ENCODE results near the gene HBM.

Gene HBM

DNA sequence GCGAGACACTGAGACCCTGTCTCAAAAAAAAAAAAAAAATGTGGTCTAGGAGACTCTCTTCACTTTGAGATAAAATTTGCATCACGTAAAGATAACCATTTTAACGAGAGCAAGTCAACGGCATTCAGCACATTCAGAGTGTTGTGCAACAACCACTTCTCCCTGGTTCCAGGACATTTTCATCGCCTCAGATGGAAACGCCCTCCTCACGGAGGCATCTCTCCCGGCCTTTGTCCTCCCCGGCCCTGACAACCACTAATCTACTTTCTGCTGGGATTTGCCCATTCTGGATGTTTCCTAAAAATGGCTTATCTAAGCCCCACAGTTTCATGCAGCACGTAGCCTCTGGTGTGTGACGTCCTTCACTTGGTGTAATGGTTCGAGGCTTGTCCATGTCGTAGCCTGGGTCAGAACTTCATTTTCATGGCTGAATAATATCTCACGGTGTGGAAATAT is 21.0 kb upstream of the HBM start:
- Histone ChIP-seq H3K79me2 (ENCODE audit: control insufficient read depth, low read length) (no peaks in the 10 kb centered on the region), H3K9me2 (replicated peaks; ENCODE audit: control insufficient read depth, low read length) (no peaks in the 10 kb centered on the region), H3K27ac (ENCODE audit: low read depth, low read length) (no peak overlapping the region), H3K4me1 (ENCODE audit: control insufficient read depth, low read length) (no peaks in the 10 kb centered on the region), H3K9me3 (ENCODE audit: control insufficient read depth, insufficient read depth, low read length) (no peaks in the 10 kb centered on the region), H3K27me3 (ENCODE audit: control insufficient read depth, low read length) (peaks cover 17% of the 10 kb centered on the region), H3K4me3 (ENCODE audit: low read length) (no peak overlapping the region), H3K36me3 (ENCODE audit: control insufficient read depth, low read length) (no peaks in the 10 kb centered on the region), H3K4me2 (ENCODE audit: low read length) (no peak overlapping the region), H4K20me1 (ENCODE audit: control insufficient read depth, insufficient read depth, low read depth, low read length) (no peaks in the 10 kb centered on the region), H3F3A (ENCODE audit: control insufficient read depth, insufficient read depth) (peaks cover 3% of the 10 kb centered on the region; the same call in 1 of the 2 replicates)
- TF ChIP-seq EZH2phosphoT487 (IDR thresholded peaks at IDR 0.05; ENCODE audit: borderline replicate concordance, low read length): no peak
- TF ChIP-seq, protein P1, sequence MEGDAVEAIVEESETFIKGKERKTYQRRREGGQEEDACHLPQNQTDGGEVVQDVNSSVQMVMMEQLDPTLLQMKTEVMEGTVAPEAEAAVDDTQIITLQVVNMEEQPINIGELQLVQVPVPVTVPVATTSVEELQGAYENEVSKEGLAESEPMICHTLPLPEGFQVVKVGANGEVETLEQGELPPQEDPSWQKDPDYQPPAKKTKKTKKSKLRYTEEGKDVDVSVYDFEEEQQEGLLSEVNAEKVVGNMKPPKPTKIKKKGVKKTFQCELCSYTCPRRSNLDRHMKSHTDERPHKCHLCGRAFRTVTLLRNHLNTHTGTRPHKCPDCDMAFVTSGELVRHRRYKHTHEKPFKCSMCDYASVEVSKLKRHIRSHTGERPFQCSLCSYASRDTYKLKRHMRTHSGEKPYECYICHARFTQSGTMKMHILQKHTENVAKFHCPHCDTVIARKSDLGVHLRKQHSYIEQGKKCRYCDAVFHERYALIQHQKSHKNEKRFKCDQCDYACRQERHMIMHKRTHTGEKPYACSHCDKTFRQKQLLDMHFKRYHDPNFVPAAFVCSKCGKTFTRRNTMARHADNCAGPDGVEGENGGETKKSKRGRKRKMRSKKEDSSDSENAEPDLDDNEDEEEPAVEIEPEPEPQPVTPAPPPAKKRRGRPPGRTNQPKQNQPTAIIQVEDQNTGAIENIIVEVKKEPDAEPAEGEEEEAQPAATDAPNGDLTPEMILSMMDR (IDR thresholded peaks at IDR 0.05; ENCODE audit: low read depth, low read length, poor library complexity, severe bottlenecking): no peak

DNA sequence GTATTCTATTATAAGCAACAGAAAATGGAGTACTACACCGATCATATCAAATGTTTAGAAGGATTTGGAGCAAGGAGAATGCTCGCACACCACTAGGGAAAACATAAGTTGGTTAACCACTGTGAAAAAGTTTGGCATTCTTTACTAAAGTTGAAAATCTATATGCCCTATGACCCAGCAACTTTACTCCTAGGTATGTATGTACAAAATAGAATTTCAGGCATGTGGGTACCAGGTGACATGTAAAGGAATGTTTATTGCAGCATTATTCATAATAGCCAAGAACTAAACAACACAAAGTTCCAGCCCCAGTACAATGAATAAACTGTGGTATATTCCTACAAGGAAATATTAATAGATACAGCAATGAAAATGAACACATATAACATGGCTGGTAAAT is 19.1 kb upstream of the HBM start:
- H3K4me3 ChIP-seq (ENCODE audit: low read length): no peak overlapping the region
- no peaks in the 10 kb centered on the region for H3K79me2 ChIP-seq (ENCODE audit: control insufficient read depth, low read length)
- H3K27ac ChIP-seq (ENCODE audit: low read depth, low read length): no peak overlapping the region
- H3F3A ChIP-seq (ENCODE audit: control insufficient read depth, insufficient read depth): no peaks in the 10 kb centered on the region
- H4K20me1 ChIP-seq (ENCODE audit: control insufficient read depth, insufficient read depth, low read depth, low read length): no peaks in the 10 kb centered on the region
- no peak for TF ChIP-seq EZH2phosphoT487 (IDR thresholded peaks at IDR 0.05; ENCODE audit: borderline replicate concordance, low read length)
- TF ChIP-seq, protein P1 (IDR thresholded peaks at IDR 0.05; ENCODE audit: low read depth, low read length, poor library complexity, severe bottlenecking): no peak
- no peaks in the 10 kb centered on the region for H3K9me2 ChIP-seq (replicated peaks; ENCODE audit: control insufficient read depth, low read length)
- peaks cover 21% of the 10 kb centered on the region for H3K27me3 ChIP-seq (ENCODE audit: control insufficient read depth, low read length)
- H3K9me3 ChIP-seq (ENCODE audit: control insufficient read depth, insufficient read depth, low read length): no peaks in the 10 kb centered on the region
- no peak overlapping the region for H3K4me2 ChIP-seq (ENCODE audit: low read length)
- no peaks in the 10 kb centered on the region for H3K36me3 ChIP-seq (ENCODE audit: control insufficient read depth, low read length)
- no peaks in the 10 kb centered on the region for H3K4me1 ChIP-seq (ENCODE audit: control insufficient read depth, low read length)

DNA sequence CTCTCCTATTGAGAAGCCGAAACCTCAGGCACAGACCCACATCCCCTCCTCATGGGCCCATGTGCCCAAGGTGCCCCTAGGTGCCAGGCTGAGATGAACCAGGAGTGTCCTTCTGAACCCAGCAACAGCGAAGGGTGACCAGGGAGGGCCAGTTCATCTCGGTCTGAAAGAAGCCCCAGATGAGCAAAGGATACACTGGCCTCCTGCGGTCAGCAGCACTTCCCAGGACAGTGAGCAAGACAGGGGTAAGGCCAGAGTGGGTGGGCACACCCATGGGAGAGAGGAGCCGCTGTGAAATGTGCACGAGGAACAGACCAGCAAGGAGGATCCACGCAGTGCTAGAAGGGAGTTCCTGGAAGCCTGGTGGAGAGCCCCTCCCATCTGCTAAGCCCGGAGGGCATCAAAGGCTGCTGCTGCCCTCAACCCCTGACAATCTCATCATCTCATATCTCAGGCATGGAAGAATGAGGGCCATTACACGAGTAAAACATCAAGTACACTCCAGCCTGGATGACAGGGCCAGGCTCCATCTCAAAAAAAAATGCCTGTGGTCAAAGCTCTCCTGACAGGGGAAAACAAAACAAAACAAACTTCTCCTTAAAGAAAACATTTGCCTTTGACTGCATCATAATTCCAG is 16.6 kb upstream of the HBM start:
- Histone ChIP-seq H3K27ac (ENCODE audit: low read depth, low read length) (no peak overlapping the region), H3K4me1 (ENCODE audit: control insufficient read depth, low read length) (no peaks in the 10 kb centered on the region), H3K27me3 (ENCODE audit: control insufficient read depth, low read length) (peaks cover 21% of the 10 kb centered on the region), H3K9me3 (ENCODE audit: control insufficient read depth, insufficient read depth, low read length) (no peaks in the 10 kb centered on the region), H3K36me3 (ENCODE audit: control insufficient read depth, low read length) (no peaks in the 10 kb centered on the region), H3K9me2 (replicated peaks; ENCODE audit: control insufficient read depth, low read length) (no peaks in the 10 kb centered on the region), H3K4me3 (ENCODE audit: low read length) (no peak overlapping the region), H3K4me2 (ENCODE audit: low read length) (no peak overlapping the region), H3K79me2 (ENCODE audit: control insufficient read depth, low read length) (no peaks in the 10 kb centered on the region), H3F3A (ENCODE audit: control insufficient read depth, insufficient read depth) (no peaks in the 10 kb centered on the region), H4K20me1 (ENCODE audit: control insufficient read depth, insufficient read depth, low read depth, low read length) (no peaks in the 10 kb centered on the region)
- TF ChIP-seq EZH2phosphoT487 (IDR thresholded peaks at IDR 0.05; ENCODE audit: borderline replicate concordance, low read length): no peak
- TF ChIP-seq, protein P1 (IDR thresholded peaks at IDR 0.05; ENCODE audit: low read depth, low read length, poor library complexity, severe bottlenecking): no peak
